Effector CD4-positive, alpha-beta T cell (primary cell): ENCODE data around the gene TMCO2.

Source experiments
- DNase-seq: peaks from one replicate; pipeline ENCODE4 v3.0.0-alpha.2; 2020

Gene TMCO2

GRCh38 chr1:40258445-40258769, 10.7 kb downstream of the TMCO2 start:
- no peak for DNase-seq

GRCh38 chr1:40264354-40264781, 16.6 kb downstream of the TMCO2 start:
- no peak for DNase-seq

- DNase-seq: no peak
Measured at GRCh38 chr1:40265298-40265697, 17.6 kb downstream of the TMCO2 start.

GRCh38 chr1:40265919-40266318, 18.2 kb downstream of the TMCO2 start:
- no peak for DNase-seq

DNA sequence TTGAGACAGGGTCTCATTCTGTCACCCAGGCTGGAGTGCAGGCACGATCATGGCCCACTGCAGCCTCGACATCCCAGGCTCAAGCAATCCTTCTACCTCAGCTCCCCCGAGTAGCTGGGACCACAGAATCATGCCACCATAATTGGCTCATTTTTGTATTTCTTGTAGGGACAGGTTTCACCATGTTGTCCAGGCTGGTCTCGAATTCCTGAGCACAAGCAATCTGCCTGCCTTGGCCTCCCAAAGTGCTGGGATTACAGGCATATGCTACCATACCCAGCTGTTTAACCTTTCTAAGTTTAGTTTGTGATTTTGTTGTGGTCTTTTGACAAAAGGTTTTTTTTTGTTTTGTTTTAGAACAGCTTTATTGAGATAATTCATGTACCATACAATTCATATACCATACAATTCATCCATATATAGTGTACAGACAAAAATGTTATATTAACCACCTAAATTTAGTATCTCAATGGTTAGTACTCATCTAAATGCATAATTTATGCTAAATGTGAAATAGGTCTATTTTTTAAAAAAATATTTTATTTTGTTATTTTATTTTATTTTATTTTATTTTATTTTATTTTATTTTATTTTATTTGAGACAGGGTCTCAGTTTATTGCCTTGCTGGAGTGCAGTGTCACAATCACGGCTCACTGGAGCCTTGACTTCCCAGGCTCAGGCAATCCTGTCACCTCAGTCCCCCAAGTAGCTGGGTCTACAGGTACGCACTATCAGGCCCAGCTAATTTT, 19.2 kb downstream of the TMCO2 start:
- no peak for DNase-seq

- DNase-seq: no peak
Measured at GRCh38 chr1:40267767-40268187, 20.0 kb downstream of the TMCO2 start.

GRCh38 chr1:40268211-40268610, 20.5 kb downstream of the TMCO2 start:
- no peak for DNase-seq

DNA sequence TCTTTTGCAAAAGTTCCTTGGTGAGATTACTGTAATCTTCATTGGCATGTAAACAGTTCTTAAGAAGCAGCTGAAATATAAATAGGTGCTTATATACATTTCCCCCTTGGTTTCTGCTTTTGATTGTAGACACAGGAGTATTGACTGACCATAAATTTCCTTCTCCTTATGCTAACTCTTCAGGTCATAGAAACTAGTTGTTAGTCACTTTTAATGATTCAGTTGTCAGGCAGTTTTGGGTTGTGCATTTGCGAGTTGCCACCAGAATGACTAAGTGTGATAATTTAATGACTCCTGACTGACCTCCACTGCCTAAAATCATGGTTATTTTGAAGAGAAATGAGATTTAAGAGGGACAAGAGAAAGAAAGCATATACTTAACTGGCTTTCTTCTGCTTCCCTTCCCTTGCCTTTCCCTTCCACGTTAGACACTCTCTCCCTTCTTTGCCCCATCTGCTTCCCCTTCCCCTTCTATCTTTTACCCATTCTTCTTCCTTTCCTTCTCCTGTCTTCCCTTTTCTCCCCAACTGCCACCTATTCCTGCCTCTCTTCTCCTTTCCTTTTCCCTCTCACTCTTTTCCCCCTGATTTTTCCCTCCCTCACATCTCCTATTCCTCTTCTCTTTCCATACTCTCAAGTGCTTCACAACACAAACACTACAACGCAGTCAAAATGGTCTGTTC, 22.6 kb downstream of the TMCO2 start:
- no peak for DNase-seq

- no peak for DNase-seq
Measured at GRCh38 chr1:40272653-40273213, 25.0 kb downstream of the TMCO2 start.

DNA sequence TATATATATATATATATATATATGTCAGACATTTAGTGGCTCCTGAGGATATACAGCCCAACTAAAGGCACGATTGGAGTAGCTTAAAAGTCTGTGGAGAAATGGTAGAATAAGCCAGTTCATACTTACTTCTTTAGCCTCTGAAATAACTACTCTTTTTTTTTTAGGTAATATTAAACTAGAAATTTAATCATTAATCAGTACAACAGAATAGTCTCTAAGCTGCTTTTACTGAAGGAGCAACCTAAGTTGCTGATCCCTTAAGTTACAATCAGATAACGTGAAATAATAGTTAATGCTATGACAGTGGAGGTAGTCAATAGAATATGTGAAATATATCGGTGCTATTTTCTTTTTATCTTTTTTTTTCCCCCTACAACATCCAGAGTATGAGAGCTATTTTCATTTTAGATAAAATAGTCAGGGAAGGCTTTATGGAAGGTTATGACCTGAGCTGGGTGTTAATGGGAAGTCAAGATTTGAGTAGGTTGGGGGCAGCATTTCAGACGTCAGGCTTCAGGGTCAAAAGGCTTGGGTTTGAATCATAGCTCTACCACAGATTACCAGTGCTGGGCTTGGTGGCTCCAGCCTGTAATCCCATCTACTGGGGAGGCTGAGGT, 25.9 kb downstream of the TMCO2 start:
- no peak for DNase-seq

DNA sequence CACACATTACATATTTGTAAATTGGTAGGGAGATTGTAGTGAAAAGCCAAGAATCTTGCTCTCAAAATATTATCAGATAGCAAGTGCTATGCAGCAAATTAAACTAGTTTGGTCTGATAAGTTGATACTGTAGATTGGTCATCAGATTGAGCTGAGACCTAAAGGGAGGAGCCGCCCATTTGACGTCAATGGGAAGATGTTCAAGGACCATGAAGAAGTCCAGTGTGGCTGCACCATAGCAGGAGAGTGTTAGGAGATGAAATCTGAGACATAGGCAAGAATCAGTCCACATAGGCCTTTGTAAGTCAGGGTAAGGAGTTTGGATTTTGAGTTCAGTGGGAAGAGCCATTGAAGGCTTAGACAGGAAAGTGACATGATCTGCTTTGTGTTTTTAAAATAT, 26.6 kb downstream of the TMCO2 start:
- no peak for DNase-seq

DNA sequence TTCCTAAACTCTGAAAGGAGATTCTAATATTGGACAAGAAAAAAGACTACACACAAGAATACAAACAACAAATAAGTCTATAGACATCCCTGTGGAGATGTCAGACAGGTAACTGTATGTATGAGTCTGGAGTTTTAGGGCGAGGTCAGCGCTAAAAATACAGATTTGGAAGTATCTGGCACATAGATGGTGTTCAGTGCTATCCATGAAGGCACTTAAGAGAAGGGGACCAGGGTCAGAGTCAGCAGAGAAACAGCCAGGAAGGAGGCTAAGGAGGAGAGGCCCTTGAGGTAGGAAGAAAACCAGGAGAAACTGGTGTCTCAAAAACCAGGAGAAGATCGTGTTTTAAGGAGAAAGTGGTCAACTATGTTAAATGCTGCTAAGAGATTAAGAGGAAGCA, 28.4 kb downstream of the TMCO2 start:
- no peak for DNase-seq

GRCh38 chr1:40281853-40282252, 34.1 kb downstream of the TMCO2 start:
- no peak for DNase-seq

DNA sequence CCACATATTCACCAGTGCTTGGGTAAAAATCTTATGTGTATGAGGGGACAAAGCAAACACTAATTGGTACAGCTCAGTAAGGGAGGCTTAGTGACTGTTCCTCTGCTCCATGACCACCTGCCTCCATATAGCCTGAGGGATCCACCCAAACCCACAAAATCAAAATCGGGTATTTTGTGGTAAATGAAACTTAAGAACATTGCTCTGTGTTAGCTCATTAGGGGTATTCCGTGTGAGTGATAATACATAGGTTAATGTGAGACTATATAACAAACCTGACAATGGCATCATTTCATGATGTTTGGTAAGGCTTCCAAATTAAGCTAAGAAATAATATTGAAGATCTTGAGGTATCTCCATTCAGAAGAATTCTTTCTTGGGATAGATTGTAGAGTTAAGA, 43.6 kb downstream of the TMCO2 start:
- DNase-seq: no peak

DNA sequence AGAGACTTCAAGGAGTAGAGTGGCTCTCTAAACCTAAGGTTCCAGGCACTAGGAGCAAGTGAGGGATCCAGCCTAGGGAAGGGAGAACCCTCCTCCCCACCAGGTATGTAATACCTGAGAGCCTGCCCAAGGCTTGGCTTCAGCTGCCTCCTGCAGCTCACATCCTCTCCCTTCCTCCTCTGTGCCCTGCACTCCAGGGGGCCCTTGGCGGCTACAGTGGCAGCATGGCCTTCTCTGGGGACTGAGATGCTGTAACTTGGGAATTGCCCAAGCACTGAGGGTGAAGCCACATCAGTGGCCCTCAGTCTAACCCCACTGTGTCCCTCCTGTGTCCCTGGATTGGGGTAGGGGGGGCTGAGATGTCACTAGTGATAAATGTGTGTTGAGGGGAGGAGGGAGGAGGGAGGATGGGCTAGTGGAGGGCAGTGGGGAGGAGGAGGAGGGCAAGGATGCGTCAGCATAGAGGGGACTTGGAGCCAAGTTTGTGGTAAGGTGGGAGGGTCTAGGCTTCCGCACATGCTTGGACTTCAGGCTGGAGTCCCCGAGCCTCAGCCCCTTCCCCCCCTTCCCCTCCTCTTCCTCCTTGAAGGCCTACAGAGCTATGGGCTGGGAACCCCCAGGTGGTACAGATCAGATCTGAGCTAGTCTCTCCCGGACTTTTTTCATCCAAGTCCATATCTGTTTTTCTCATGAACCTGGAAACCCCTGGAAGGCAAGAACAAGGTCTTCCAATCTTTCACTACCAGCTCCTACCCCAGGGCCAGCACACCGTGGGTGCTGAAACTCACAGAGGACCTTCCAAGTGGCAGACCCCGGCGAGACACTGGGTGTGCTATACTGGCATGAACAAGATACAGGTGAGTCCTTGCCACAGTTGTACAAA, 51.9 kb downstream of the TMCO2 start:
- no peak for DNase-seq

GRCh38 chr1:40300249-40300567, 52.5 kb downstream of the TMCO2 start:
- no peak for DNase-seq

DNA sequence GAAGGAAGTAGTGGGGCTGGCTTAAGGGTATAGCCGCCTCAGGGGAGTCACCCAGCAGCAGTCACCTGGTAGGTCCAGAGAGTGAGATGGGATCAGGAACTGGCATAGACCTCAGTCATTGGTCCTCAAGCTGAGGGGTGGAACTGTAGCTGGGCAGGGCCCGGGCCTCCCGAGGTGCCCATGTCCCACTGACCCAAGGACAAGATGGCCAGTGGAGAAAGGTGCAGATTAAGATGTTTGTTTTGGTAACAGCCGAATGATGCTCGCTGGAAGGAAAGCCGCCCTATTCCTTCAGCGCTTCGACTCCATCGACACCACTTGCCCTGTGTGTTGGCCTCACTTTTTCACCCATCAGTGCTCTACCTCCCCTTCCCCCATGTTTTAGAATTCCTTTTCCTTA, 52.9 kb downstream of the TMCO2 start:
- no peak for DNase-seq

GRCh38 chr1:40301066-40301465, 53.3 kb downstream of the TMCO2 start:
- DNase-seq: no peak
